H54 (cell line): ENCODE results near the gene IFNGR1.

Source experiments
- DNase-seq: peaks from one replicate; pipeline ENCODE4 v3.0.0; 2011; ENCODE audit warnings: low spot score, mixed read lengths; ENCODE audit not compliant: insufficient read length
- FAIRE-seq: peaks from 3 replicates; lab custom pipeline; 2011; peaks lifted over from hg19 to GRCh38; lab: Jason Lieb, UNC
- POLR2A ChIP-seq: IDR thresholded peaks from 2 replicates; pipeline ENCODE4 v1.6.1; 2011; ENCODE audit warnings: low read depth, mild to moderate bottlenecking, low read length

IFNGR1 gene

DNA sequence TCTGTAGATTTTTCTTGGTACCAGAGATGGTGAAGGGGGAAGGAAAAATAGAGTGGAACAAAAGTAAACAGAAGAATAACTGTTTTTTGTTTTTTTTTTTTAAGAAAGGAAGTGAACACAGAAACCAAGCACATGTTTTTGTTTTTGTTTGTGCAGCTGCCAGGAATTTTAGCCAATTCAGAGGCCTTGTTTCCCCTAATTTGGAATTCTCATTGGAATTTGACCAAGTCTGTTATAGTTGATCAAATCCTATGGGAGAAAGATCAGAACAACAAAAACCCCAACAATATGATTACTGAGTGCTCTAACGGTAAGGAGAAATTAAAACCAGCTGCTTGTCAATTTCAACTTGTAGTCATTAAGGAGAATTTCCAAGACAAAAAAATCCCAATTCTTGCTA, 27.5 kb downstream of the IFNGR1 start:
- no peak for TF ChIP-seq POLR2A
- FAIRE-seq (no peak), DNase-seq (no peak)

DNA sequence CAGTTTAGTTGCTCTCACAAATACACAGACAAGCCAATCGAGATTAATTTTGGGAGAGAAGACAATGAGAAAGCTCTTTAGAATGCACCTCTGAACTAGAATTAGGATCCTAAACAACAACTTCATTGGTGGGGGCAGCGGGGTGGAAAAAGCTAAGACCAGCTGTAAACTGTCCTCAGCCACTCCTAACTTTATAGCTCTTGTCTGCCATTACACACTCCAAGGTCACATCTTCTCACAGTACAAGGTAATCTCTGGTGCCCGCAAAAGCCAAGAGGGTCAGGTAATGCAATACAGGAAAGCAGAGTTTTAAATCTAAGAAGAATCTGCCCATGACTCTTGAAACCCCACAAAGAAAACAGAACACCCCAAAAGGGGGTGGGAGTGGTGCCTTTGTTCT, 27.9 kb downstream of the IFNGR1 start:
- TF ChIP-seq POLR2A, result no peak
- DNase-seq (no peak), FAIRE-seq (no peak)

GRCh38 chr6:137190583-137191094, 28.5 kb downstream of the IFNGR1 start:
- DNase-seq, result no peak
- no peak for TF ChIP-seq POLR2A
- no peak for FAIRE-seq

- FAIRE-seq (no peak), DNase-seq (no peak)
- no peak for TF ChIP-seq POLR2A
Observed at GRCh38 chr6:137188855-137189254, 30.3 kb downstream of the IFNGR1 start.

- no peak for TF ChIP-seq POLR2A
- no peak for DNase-seq
- FAIRE-seq, result no peak
Observed at GRCh38 chr6:137185290-137185689, 33.9 kb downstream of the IFNGR1 start.

DNA sequence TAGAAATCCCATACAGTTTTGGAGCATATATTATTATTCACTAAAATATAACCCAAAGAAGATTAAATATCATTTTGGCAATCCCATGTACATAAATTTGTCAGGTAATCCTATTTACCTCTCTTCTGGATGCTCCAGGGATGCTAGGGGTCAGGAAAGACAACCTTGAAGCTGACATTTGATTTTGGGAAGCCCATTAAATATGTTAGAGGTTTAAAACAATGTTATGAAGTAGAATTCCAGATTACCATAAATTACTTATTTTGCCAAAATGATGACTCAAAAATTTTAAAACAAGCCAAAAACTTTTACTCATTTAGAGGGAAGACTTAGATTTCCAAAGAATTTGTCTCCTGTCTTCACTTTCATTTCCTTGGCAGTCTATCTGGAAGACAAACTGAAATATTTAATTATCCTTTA, 36.5 kb downstream of the IFNGR1 start:
- FAIRE-seq (no peak), DNase-seq (no peak)
- no peak for TF ChIP-seq POLR2A

GRCh38 chr6:137181891-137182653, 37.1 kb downstream of the IFNGR1 start:
- no peak for DNase-seq
- FAIRE-seq, result no peak
- TF ChIP-seq POLR2A, result no peak

GRCh38 chr6:137177611-137178010, 41.6 kb downstream of the IFNGR1 start:
- no peak for FAIRE-seq

GRCh38 chr6:137176729-137177128, 42.5 kb downstream of the IFNGR1 start:
- TF ChIP-seq POLR2A, result no peak
- DNase-seq (no peak), FAIRE-seq (no peak)

More at GRCh38 chr6:137177611-137178010, 41.6 kb downstream of the IFNGR1 start:
- no peak for TF ChIP-seq POLR2A
- DNase-seq, result no peak

GRCh38 chr6:137175868-137176245, 43.3 kb downstream of the IFNGR1 start:
- FAIRE-seq, result no peak
- DNase-seq, result no peak
- no peak for TF ChIP-seq POLR2A

DNA sequence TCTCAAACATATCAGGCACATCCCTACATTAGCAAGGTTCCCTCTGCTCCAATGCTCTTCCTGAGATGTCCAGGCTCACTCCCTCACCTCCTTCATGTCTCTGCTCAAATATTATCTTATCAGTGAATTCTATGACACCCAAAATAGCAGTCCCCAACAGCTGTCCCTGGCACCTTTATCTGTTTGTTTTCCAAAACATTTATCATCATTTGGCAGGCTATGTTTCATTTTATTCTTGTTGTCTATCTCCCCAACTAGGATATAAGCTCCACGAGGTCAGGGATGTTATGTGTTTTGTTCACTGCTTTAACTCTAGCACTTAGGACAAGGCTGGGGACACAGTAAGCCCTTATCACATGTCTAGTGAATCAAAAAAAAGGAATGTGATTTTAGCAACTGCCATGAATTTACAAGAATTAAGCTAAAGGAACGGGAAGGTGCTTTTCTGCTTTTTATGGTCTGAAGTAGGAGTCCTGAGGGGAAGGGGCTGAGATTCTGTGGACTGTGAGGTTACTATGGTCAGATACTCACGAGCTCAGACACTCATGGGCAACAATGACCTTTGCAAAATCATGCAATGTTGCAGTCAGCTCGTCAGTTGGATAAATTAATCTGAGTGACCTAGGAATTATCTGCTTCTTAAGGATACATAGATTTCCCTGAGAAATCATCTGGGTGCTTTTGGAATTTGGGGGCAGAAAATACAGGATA, 43.9 kb downstream of the IFNGR1 start:
- DNase-seq, result no peak
- no peak for TF ChIP-seq POLR2A
- no peak for FAIRE-seq

GRCh38 chr6:137173501-137173900, 45.7 kb downstream of the IFNGR1 start, which contains the start of gene IL22RA2:
IL22RA2 (minus strand) TSS chr6:137173644; CDS start chr6:137161749, 11,895 bp downstream.
- DNase-seq (no peak), FAIRE-seq (no peak)
- no peak for TF ChIP-seq POLR2A

DNA sequence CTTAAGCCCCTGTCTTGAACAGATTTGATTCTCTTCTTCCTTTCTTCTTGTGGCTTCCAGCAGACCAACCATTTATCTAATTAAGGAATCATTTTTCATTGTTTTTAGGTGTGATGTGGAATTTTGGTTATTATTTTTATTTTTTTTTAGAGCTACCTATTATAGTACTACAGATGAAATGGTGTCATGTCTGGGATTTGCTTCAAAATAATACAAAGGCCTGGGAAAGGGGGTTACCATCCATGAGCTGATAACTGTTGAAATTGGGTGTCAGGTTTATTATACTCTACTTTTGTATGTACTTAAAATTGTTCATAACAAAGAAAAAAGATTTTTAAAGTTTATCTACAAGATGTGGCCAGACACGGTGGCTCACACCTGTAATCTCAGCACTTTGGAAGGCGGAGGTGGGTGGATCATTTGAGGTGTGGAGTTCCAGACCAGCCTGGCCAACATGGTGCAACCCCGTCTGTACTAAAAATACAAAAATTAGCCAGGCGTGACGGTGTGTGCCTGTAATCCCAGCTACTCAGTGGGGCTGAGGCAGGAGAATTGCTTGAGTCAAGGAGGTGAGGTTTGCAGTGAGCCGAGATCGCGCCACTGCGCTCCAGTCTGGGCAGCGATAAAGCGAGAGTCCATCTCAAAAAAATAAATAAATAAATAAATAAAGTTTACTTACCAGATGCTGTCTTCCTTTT, 46.3 kb downstream of the IFNGR1 start:
- no peak for TF ChIP-seq POLR2A
- no peak for DNase-seq
- no peak for FAIRE-seq

DNA sequence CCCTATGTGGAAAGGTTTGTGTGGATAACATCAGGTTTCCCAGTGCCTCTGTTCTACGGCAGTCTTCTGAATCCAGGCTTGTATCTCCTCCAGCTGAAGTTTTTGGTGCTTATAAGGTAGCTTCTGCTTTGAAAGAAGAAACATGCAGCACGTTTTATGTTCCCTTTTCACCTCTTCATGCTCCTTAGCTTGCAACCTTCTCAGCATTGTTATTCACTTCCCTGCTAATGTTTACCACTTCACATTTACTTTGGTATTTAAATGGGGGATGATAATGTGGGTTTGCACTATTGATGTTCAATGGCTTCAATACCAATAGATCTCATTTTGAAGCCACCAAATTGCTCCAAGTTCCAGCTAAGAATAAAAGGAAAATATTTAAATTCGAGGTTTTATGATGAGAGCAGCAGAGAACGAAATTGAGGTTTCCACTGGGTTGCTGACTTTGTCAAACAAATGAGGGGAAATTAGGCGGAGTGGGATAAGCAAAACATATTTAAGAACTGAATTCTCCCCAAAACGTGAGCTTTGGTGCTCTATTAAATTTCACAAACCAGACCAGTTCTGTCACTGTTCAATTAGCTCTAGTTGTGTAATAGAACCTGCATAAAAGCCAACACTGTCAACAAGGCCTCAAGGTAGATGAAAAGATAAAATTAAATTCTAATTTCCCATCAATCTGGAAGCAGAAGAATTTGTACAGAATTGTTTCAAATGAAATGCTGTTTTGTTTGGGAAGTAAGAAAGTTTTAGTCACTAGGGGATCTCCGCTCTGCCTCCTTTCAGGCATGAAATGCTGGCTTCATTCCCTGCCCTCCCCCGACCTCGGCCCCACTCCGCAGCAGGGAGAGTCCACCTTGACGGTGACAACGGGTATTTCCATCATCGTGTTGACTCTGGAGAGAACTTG, 47.1 kb downstream of the IFNGR1 start:
- no peak for DNase-seq
- no peak for FAIRE-seq
- no peak for TF ChIP-seq POLR2A
